Adipocyte (in vitro differentiated cells): ENCODE data around the gene NCOA1.
"Not testable (repeated sequence)": the region's sequence is repeated elsewhere in the genome, so short reads cannot be mapped to it uniquely, and the experiment has no call there.

Source experiments
- DNase-seq: peaks from one replicate; pipeline ENCODE4 v3.0.0-alpha.2; 2015; ENCODE audit warnings: low read depth
- H3K27me3 ChIP-seq: replicated peaks from 2 replicates; pipeline ENCODE4 v1.7.0; 2013; ENCODE audit warnings: mild to moderate bottlenecking, low read length, moderate library complexity; ENCODE audit not compliant: control insufficient read depth, insufficient read depth
- H3K36me3 ChIP-seq: 2 replicates; pipeline ENCODE4 v1.7.0; 2013; ENCODE audit warnings: low read length, mild to moderate bottlenecking, moderate library complexity; ENCODE audit not compliant: control insufficient read depth, insufficient read depth, severe bottlenecking
- H3K4me1 ChIP-seq: 2 replicates; pipeline ENCODE4 v1.7.0; 2013; ENCODE audit warnings: mild to moderate bottlenecking, low read length, moderate library complexity; ENCODE audit not compliant: control insufficient read depth, insufficient read depth
- H3K4me3 ChIP-seq: 2 replicates; pipeline ENCODE4 v1.7.0; 2013; ENCODE audit warnings: mild to moderate bottlenecking, low read length, moderate library complexity
- H3K9ac ChIP-seq: 2 replicates; pipeline ENCODE4 v1.7.0; 2013; ENCODE audit warnings: mild to moderate bottlenecking, low read length, moderate library complexity
- H3K9me3 ChIP-seq: 2 replicates; pipeline ENCODE4 v1.7.0; 2013; ENCODE audit warnings: mild to moderate bottlenecking, low read length, moderate library complexity; ENCODE audit not compliant: control insufficient read depth

The NCOA1 gene

GRCh38 chr2:24566209-24566608, 75.2 kb downstream of the NCOA1 start:
- Histone ChIP-seq H3K9ac (no peak overlapping the region), H3K4me3 (no peak overlapping the region), H3K4me1 (peaks cover 6% of the 10 kb centered on the region), H3K36me3 (peaks cover 10% of the 10 kb centered on the region), H3K27me3 (no peaks in the 10 kb centered on the region), H3K9me3 (no peaks in the 10 kb centered on the region)
- no peak for DNase-seq

GRCh38 chr2:24566630-24567029, 75.6 kb downstream of the NCOA1 start:
- H3K27me3 ChIP-seq, result no peaks in the 10 kb centered on the region
- H3K4me3 ChIP-seq, result no peak overlapping the region
- no peak overlapping the region for H3K9ac ChIP-seq
- no peaks in the 10 kb centered on the region for H3K9me3 ChIP-seq
- H3K4me1 ChIP-seq, result peaks cover 6% of the 10 kb centered on the region
- H3K36me3 ChIP-seq, result peaks cover 10% of the 10 kb centered on the region
- no peak for DNase-seq

GRCh38 chr2:24568551-24568950, 77.5 kb downstream of the NCOA1 start:
- no peaks in the 10 kb centered on the region for H3K27me3 ChIP-seq
- H3K4me1 ChIP-seq, result no peaks in the 10 kb centered on the region
- DNase-seq, result no peak
- H3K9ac ChIP-seq, result no peak overlapping the region
- peaks cover 10% of the 10 kb centered on the region for H3K36me3 ChIP-seq
- no peak overlapping the region for H3K4me3 ChIP-seq
- H3K9me3 ChIP-seq, result no peaks in the 10 kb centered on the region

- not testable (repeated sequence) for H3K27me3 ChIP-seq
Measured at GRCh38 chr2:24569565-24569964, 78.5 kb downstream of the NCOA1 start.

GRCh38 chr2:24570225-24570624, 79.2 kb downstream of the NCOA1 start:
- no peak overlapping the region for H3K4me3 ChIP-seq
- no peaks in the 10 kb centered on the region for H3K4me1 ChIP-seq
- H3K27me3 ChIP-seq, result no peaks in the 10 kb centered on the region
- H3K9ac ChIP-seq, result no peak overlapping the region
- DNase-seq, result no peak
- H3K9me3 ChIP-seq, result no peaks in the 10 kb centered on the region
- peaks cover 5% of the 10 kb centered on the region for H3K36me3 ChIP-seq

More at GRCh38 chr2:24569565-24569964, 78.5 kb downstream of the NCOA1 start:
- not testable (repeated sequence) for DNase-seq, H3K4me3 ChIP-seq, H3K9me3 ChIP-seq, H3K4me1 ChIP-seq, H3K9ac ChIP-seq
- H3K36me3 ChIP-seq, result peaks cover 10% of the 10 kb centered on the region

GRCh38 chr2:24571828-24572442, 80.9 kb downstream of the NCOA1 start:
- no peak overlapping the region for H3K4me3 ChIP-seq
- no peak for DNase-seq
- H3K36me3 ChIP-seq, result no peaks in the 10 kb centered on the region

GRCh38 chr2:24576146-24576545, 85.1 kb downstream of the NCOA1 start:
- Histone ChIP-seq H3K9ac (no peak overlapping the region), H3K9me3 (no peaks in the 10 kb centered on the region), H3K4me1 (peaks cover 18% of the 10 kb centered on the region), H3K4me3 (no peak overlapping the region), H3K27me3 (no peaks in the 10 kb centered on the region), H3K36me3 (no peaks in the 10 kb centered on the region)
- DNase-seq, result no peak

More at GRCh38 chr2:24571828-24572442, 80.9 kb downstream of the NCOA1 start:
- no peaks in the 10 kb centered on the region for H3K9me3 ChIP-seq
- no peaks in the 10 kb centered on the region for H3K27me3 ChIP-seq
- H3K4me1 ChIP-seq, result peaks cover 7% of the 10 kb centered on the region
- no peak overlapping the region for H3K9ac ChIP-seq

GRCh38 chr2:24576617-24577016, 85.6 kb downstream of the NCOA1 start:
- Histone ChIP-seq H3K9me3 (no peaks in the 10 kb centered on the region), H3K27me3 (no peaks in the 10 kb centered on the region), H3K9ac (no peak overlapping the region), H3K4me1 (peaks cover 18% of the 10 kb centered on the region), H3K36me3 (no peaks in the 10 kb centered on the region), H3K4me3 (no peak overlapping the region)
- DNase-seq, result no peak

- no peak for DNase-seq
- H3K4me1 ChIP-seq, result peaks cover 18% of the 10 kb centered on the region
- H3K36me3 ChIP-seq, result no peaks in the 10 kb centered on the region
- no peaks in the 10 kb centered on the region for H3K27me3 ChIP-seq
- H3K9ac ChIP-seq, result no peak overlapping the region
- H3K4me3 ChIP-seq, result no peak overlapping the region
- H3K9me3 ChIP-seq, result no peaks in the 10 kb centered on the region
Measured at GRCh38 chr2:24577481-24577880, 86.4 kb downstream of the NCOA1 start.

GRCh38 chr2:24579053-24579803, 88.2 kb downstream of the NCOA1 start:
- H3K4me1 ChIP-seq, result peaks cover 18% of the 10 kb centered on the region
- H3K9ac ChIP-seq, result no peak overlapping the region
- DNase-seq, result no peak
- no peaks in the 10 kb centered on the region for H3K27me3 ChIP-seq
- no peaks in the 10 kb centered on the region for H3K9me3 ChIP-seq
- H3K4me3 ChIP-seq, result no peak overlapping the region
- no peaks in the 10 kb centered on the region for H3K36me3 ChIP-seq

GRCh38 chr2:24580561-24580960, 89.5 kb downstream of the NCOA1 start:
- Histone ChIP-seq H3K4me3 (no peak overlapping the region), H3K27me3 (no peaks in the 10 kb centered on the region), H3K9me3 (no peaks in the 10 kb centered on the region), H3K9ac (no peak overlapping the region), H3K4me1 (peaks cover 18% of the 10 kb centered on the region), H3K36me3 (no peaks in the 10 kb centered on the region)
- DNase-seq, result no peak
